PC-9 (cell line): Measurements from ENCODE around the gene MRPL27. TPM values are rescaled to one million over a fixed set of nuclear protein-coding genes. Genes with fewer than 3 reads are reported as not detected.

Experiments used
- BruUV-seq: library from RNA; stranded (reverse); fragments of 400-500 nt; replicated peaks from 2 replicates; lab custom pipeline; 2021; lab: Mats Ljungman, UMichigan
- CTCF ChIA-PET: fragments of 300-600 bp; sonication (Branson Sonifier 250); formaldehyde crosslinking; loops from one replicate; lab custom pipeline; 2022; ENCODE audit warnings: antibody characterized with exemption; lab: Charles Lee
- POLR2A ChIA-PET: fragments of 300-600 bp; sonication (Branson Sonifier 250); formaldehyde crosslinking; loops from one replicate; lab custom pipeline; 2022; ENCODE audit warnings: antibody characterized with exemption; ENCODE audit not compliant: unreplicated experiment; lab: Charles Lee
- DNase-seq, 2 experiments: peaks; one replicate each; pipeline versions ENCODE4 v3.0.0 to v3.0.0-alpha.2; 2015 to 2022; ENCODE audit warnings: mixed read lengths in 1 of 2
- H2AFZ ChIP-seq: fragments of 200-600 bp; sonication (generic); 2 replicates; pipeline ENCODE4 v1.8.1; 2017; ENCODE audit warnings: antibody characterized with exemption
- H3F3A ChIP-seq: fragments of 200-600 bp; sonication (generic); 2 replicates; pipeline ENCODE4 v1.8.1; 2017; ENCODE audit warnings: antibody characterized with exemption, mild to moderate bottlenecking, low read depth; ENCODE audit not compliant: insufficient read depth
- H3K27ac ChIP-seq: fragments of 200-600 bp; sonication (generic); 2 replicates; pipeline ENCODE4 v1.6.1; 2016; ENCODE audit warnings: mixed run types
- H3K27me3 ChIP-seq: fragments of 200-600 bp; sonication (generic); 2 replicates; pipeline ENCODE4 v1.6.1; 2016; ENCODE audit warnings: low read depth, mixed run types; ENCODE audit not compliant: insufficient read depth
- H3K36me3 ChIP-seq: fragments of 200-600 bp; sonication (generic); 2 replicates; pipeline ENCODE4 v1.6.1; 2016; ENCODE audit warnings: low read depth, mixed run types
- H3K4me1 ChIP-seq: fragments of 200-600 bp; sonication (generic); replicated peaks from 2 replicates; pipeline ENCODE4 v1.6.1; 2016; ENCODE audit warnings: mixed run types; ENCODE audit not compliant: insufficient read depth
- H3K4me2 ChIP-seq: fragments of 200-600 bp; sonication (generic); 2 replicates; pipeline ENCODE4 v1.6.1; 2017; ENCODE audit warnings: mixed run types
- H3K4me3 ChIP-seq: fragments of 200-600 bp; sonication (generic); 2 replicates; pipeline ENCODE4 v1.6.1; 2016; ENCODE audit warnings: mixed run types
- H3K79me2 ChIP-seq: fragments of 200-600 bp; sonication (generic); 2 replicates; pipeline ENCODE4 v1.6.1; 2017; ENCODE audit warnings: low read depth, mixed run types
- H3K9me2 ChIP-seq: fragments of 200-600 bp; sonication (generic); 2 replicates; pipeline ENCODE4 v1.8.1; 2017; ENCODE audit warnings: mild to moderate bottlenecking; ENCODE audit not compliant: insufficient read depth
- H3K9me3 ChIP-seq: fragments of 200-600 bp; sonication (generic); 2 replicates; pipeline ENCODE4 v1.8.1; 2016; ENCODE audit warnings: low read depth; ENCODE audit not compliant: insufficient read depth
- H4K20me1 ChIP-seq: fragments of 200-600 bp; sonication (generic); 2 replicates; pipeline ENCODE4 v1.8.1; 2017; ENCODE audit not compliant: insufficient read depth
- EZH2 ChIP-seq: fragments of 200-600 bp; sonication (generic); IDR thresholded peaks from 2 replicates; pipeline ENCODE4 v1.8.0; 2017; ENCODE audit warnings: antibody characterized with exemption, low read depth
- intact Hi-C: fragments of 100-400 bp; cut with micrococcal nuclease; formaldehyde crosslinking; loops from one replicate; pipeline ENCODE4 v1.10.0; 2022; ENCODE audit not compliant: unreplicated experiment
- total RNA-seq: library from RNA; stranded (reverse); gene quantifications from 2 replicates; pipeline ENCODE4 v1.2.3, GENCODE V29; 2021
- TF ChIP-seq, protein P1 (sequence below): fragments of 200-600 bp; sonication (generic); conservative IDR thresholded peaks from 2 replicates; pipeline ENCODE4 v1.6.1; 2017; ENCODE audit warnings: mixed run types, antibody characterized with exemption, mild to moderate bottlenecking, moderate library complexity

MRPL27 gene
- total RNA-seq, 1 experiment from 2014 or later, result 48.3 TPM

DNA sequence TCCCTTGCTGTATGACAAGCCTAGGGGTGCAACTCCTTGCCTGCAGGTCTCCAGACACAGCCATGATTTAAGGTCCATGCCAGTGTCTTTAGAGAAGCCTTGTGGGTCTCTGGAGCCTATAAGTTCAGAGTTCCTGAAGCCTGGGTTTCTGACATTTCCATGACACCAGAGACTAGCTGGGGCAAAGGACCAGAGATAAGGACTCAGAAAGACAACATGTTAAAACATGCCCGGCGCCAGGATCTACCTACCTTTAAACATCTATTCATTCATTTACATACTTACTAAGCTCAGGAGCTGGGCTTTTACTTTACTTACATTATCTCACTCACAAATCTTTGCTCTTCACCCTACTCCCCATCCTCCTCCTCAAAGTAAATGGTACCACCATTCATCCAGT, 1.5 kb downstream of the MRPL27 start:
- BruUV-seq, result no TSS peak
- CTCF ChIA-PET, result no interaction called here
- peak overlapping the region; percentile 73; the same call in 1 of the 2 replicates for H3K4me3 ChIP-seq
- no peak for DNase-seq
- H3K9me3 ChIP-seq, result no peaks in the 10 kb centered on the region
- H4K20me1 ChIP-seq, result peaks cover 6% of the 10 kb centered on the region; the same call in 1 of the 2 replicates
- H3K27ac ChIP-seq, result no peak overlapping the region
- peaks cover 34% of the 10 kb centered on the region for H3K79me2 ChIP-seq
- no peaks in the 10 kb centered on the region for H3K27me3 ChIP-seq
- no peaks in the 10 kb centered on the region; the same call in 1 of the 2 replicates for H3F3A ChIP-seq
- peaks cover 20% of the 10 kb centered on the region for H3K4me1 ChIP-seq
- H2AFZ ChIP-seq, result no peak overlapping the region
- H3K36me3 ChIP-seq, result peaks cover 26% of the 10 kb centered on the region
- intact Hi-C loops, result no loop called here
- H3K9me2 ChIP-seq, result no peaks in the 10 kb centered on the region
- POLR2A ChIA-PET, result no interaction called here
- no peak for TF ChIP-seq EZH2
- TF ChIP-seq, protein P1, sequence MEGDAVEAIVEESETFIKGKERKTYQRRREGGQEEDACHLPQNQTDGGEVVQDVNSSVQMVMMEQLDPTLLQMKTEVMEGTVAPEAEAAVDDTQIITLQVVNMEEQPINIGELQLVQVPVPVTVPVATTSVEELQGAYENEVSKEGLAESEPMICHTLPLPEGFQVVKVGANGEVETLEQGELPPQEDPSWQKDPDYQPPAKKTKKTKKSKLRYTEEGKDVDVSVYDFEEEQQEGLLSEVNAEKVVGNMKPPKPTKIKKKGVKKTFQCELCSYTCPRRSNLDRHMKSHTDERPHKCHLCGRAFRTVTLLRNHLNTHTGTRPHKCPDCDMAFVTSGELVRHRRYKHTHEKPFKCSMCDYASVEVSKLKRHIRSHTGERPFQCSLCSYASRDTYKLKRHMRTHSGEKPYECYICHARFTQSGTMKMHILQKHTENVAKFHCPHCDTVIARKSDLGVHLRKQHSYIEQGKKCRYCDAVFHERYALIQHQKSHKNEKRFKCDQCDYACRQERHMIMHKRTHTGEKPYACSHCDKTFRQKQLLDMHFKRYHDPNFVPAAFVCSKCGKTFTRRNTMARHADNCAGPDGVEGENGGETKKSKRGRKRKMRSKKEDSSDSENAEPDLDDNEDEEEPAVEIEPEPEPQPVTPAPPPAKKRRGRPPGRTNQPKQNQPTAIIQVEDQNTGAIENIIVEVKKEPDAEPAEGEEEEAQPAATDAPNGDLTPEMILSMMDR, result no peak
- H3K4me2 ChIP-seq, result peak overlapping the region; percentile 84

DNA sequence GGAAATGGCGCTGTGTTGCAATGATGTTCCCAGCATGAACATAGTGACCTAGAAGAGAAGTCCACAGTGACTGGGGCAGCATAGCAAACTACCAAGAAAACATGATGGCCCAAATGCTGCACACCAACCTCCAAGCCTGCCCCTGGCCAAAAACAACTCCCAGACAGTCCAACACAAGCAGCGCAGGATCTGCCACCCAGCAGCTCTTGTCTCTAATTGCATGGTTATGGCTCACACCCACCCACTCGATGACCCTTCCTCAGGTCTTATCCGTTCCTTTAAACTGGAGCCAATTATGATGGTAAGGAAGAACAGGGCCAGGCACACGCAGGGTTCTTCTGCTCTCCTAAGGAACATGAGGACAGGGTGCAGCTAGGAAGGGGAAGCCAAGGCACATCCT, 2.9 kb downstream of the MRPL27 start:
- Histone ChIP-seq H3K27ac (no peak overlapping the region), H3K4me1 (peaks cover 20% of the 10 kb centered on the region), H3K4me3 (no peak overlapping the region), H3K27me3 (no peaks in the 10 kb centered on the region), H3K9me2 (no peaks in the 10 kb centered on the region), H3K4me2 (no peak overlapping the region), H3F3A (no peaks in the 10 kb centered on the region; the same call in 1 of the 2 replicates), H4K20me1 (peaks cover 6% of the 10 kb centered on the region; the same call in 1 of the 2 replicates), H2AFZ (no peak overlapping the region), H3K79me2 (peaks cover 34% of the 10 kb centered on the region), H3K36me3 (peaks cover 26% of the 10 kb centered on the region), H3K9me3 (no peaks in the 10 kb centered on the region)
- no peak for DNase-seq
- TF ChIP-seq EZH2, result no peak
- TF ChIP-seq, protein P1, result no peak
- POLR2A ChIA-PET, result no interaction called here
- BruUV-seq, result no TSS peak
- CTCF ChIA-PET, result no interaction called here
- intact Hi-C loops, result no loop called here

DNA sequence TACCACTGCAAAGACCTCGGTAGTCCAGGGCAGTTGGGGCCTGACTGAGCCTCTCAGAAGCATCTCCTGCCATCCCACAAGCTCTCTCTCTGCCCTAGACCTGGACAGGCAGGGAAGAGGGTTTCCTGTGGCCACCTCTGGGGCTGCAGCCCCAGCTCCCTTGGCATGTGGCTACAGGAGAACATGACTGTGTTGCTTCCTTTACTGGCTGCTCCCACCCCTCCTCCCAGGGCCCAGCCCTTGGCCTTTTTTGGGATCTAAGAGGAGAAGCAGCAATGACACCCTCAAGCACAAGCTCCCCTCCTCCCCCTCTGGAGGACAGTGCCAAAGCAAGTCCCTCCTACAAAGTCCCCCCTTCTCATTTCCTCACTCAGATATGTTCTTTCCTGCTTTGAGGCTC, 5.6 kb downstream of the MRPL27 start:
- Histone ChIP-seq H3K79me2 (peaks cover 22% of the 10 kb centered on the region), H3F3A (peaks cover 5% of the 10 kb centered on the region; the same call in 1 of the 2 replicates), H3K9me2 (no peaks in the 10 kb centered on the region), H3K4me3 (no peak overlapping the region), H3K36me3 (peaks cover 26% of the 10 kb centered on the region), H3K27ac (no peak overlapping the region), H2AFZ (no peak overlapping the region), H3K4me1 (peaks cover 13% of the 10 kb centered on the region), H4K20me1 (peaks cover 8% of the 10 kb centered on the region; the same call in 1 of the 2 replicates), H3K4me2 (no peak overlapping the region), H3K27me3 (no peaks in the 10 kb centered on the region), H3K9me3 (no peaks in the 10 kb centered on the region)
- intact Hi-C loops, result no loop called here
- ChIA-PET CTCF (no interaction called here), POLR2A (no interaction called here)
- DNase-seq, result no peak
- no peak for TF ChIP-seq EZH2
- TF ChIP-seq, protein P1, result no peak
- BruUV-seq, result no TSS peak
